Natural killer cell (primary cell): Measurements from ENCODE around the gene PDK1. TPM values are rescaled to one million over a fixed set of nuclear protein-coding genes. Genes with fewer than 3 reads are reported as not detected.

Experiments used
- ATAC-seq, 3 donors: fragments of 150-1000 bp in 2 of 3; fragments of 200-7000 bp in 1 of 3; cut with Tn5 transposase; 1 replicate in 1 of 3; 2 replicates in 2 of 3; pipeline ENCODE4 v1.10.0; 2021; ENCODE audit warnings: mild to moderate bottlenecking in 2 of 3, moderate library complexity in 2 of 3
- DNase-seq, 2 donors: peaks; one replicate each; pipeline versions ENCODE4 v3.0.0 to v3.0.0-alpha.2; 2013 to 2021; ENCODE audit warnings: mixed read lengths in 1 of 2
- H3K27ac ChIP-seq: one replicate; pipeline ENCODE4 v1.5.1; 2013; ENCODE audit warnings: mild to moderate bottlenecking, low read length
- H3K27me3 ChIP-seq: one replicate; pipeline ENCODE4 v1.6.1; 2013; ENCODE audit warnings: low read length; ENCODE audit not compliant: control insufficient read depth, insufficient read depth
- H3K36me3 ChIP-seq: one replicate; pipeline ENCODE4 v1.6.1; 2013; ENCODE audit warnings: low read length; ENCODE audit not compliant: control insufficient read depth, insufficient read depth
- H3K4me1 ChIP-seq: one replicate; pipeline ENCODE4 v1.6.1; 2013; ENCODE audit warnings: low read length; ENCODE audit not compliant: control insufficient read depth, insufficient read depth
- H3K4me3 ChIP-seq: one replicate; pipeline ENCODE4 v1.5.1; 2013; ENCODE audit warnings: low read length
- H3K9me3 ChIP-seq: one replicate; pipeline ENCODE4 v1.6.1; 2013; ENCODE audit warnings: low read length; ENCODE audit not compliant: control insufficient read depth, insufficient read depth
- H3K27ac Mint-ChIP-seq, 2 donors: one replicate each; pipeline ENCODE4 v1.8.0; 2022; ENCODE audit warnings: mild to moderate bottlenecking in 2 of 2, mixed read lengths in 2 of 2, moderate library complexity in 1 of 2
- H3K27me3 Mint-ChIP-seq, 2 donors: one replicate each; pipeline ENCODE4 v1.8.0; 2022; ENCODE audit warnings: low read depth in 2 of 2, mixed read lengths in 2 of 2
- H3K36me3 Mint-ChIP-seq: one replicate; pipeline ENCODE4 v1.8.0; 2022; ENCODE audit warnings: mixed read lengths
- H3K4me1 Mint-ChIP-seq, 2 donors: one replicate each; pipeline ENCODE4 v1.8.0; 2022; ENCODE audit warnings: mixed read lengths in 2 of 2
- H3K4me3 Mint-ChIP-seq: one replicate; pipeline ENCODE4 v1.8.0; 2022; ENCODE audit warnings: mild to moderate bottlenecking, moderate library complexity, mixed read lengths
- H3K9me3 Mint-ChIP-seq, 2 donors: one replicate each; pipeline ENCODE4 v1.8.0; 2022; ENCODE audit warnings: mixed read lengths in 2 of 2
- WGBS: methylation state at CpG from one replicate; pipeline ENCODE4 v1.1.7; 2013; ENCODE audit warnings: missing lambda C conversion rate; ENCODE audit not compliant: insufficient coverage; 5-methylcytosine and 5-hydroxymethylcytosine counted together
- intact Hi-C: fragments of 100-400 bp; cut with micrococcal nuclease; formaldehyde crosslinking; loops from one replicate; pipeline ENCODE4 v1.14.2; 2022
- total RNA-seq, 4 donors: library from RNA; stranded (reverse); fragments of 120-200 nt in 1 of 4; gene quantifications; one replicate each; pipeline versions ENCODE4 v1.2.3 to v1.2.4, GENCODE V29; 2013 to 2022
- TF ChIP-seq, protein P1 (sequence below): fragments of 200-600 bp; IDR thresholded peaks from one replicate; pipeline ENCODE4 v1.8.0; 2022; ENCODE audit warnings: antibody characterized with exemption

Gene PDK1
- total RNA-seq, 3 donors from 2014 or later (not counting 1 experiment from before 2014, with no cell fraction given): 17.3 to 29.1 (median 22.6) TPM

DNA sequence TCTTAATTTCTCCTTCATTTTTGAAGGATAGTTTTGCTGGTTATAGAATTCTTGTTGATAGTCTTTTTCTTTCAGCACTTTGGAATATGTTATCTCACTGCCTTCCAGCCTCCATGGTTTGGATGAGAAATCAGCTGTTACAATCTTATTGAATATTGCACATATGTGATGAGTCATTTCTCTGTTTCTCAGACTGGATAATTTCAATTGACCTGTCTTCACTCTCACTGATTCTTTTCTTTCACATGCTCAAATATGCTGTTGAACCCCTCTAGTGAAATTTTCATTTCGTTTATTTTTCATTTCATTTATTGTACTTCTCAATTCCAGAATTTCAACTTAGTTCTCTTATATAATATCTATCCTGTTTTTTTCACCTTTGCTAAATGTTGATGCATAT is 22.2 kb downstream of the PDK1 start:
- Mint-ChIP-seq H3K27ac (no peak overlapping the region), H3K4me3 (peak overlapping the region; percentile 22), H3K36me3 (peaks cover 70% of the 10 kb centered on the region), H3K4me1 (peaks cover 6 to 11% of the 10 kb centered on the region in 2 donors), H3K9me3 (peaks cover 3 to 21% of the 10 kb centered on the region in 2 donors), H3K27me3 (no peaks in the 10 kb centered on the region)
- ATAC-seq: no peak
- peaks cover 25% of the 10 kb centered on the region for H3K36me3 ChIP-seq
- intact Hi-C loops: no loop called here
- no peaks in the 10 kb centered on the region for H3K4me1 ChIP-seq
- no peak for DNase-seq
- H3K4me3 ChIP-seq: no peak overlapping the region
- WGBS: 100% methylated on average over 1 of the region's 1 CpG
- no peaks in the 10 kb centered on the region for H3K27me3 ChIP-seq
- H3K9me3 ChIP-seq: peaks cover 9% of the 10 kb centered on the region
- H3K27ac ChIP-seq: no peak overlapping the region
- TF ChIP-seq, protein P1, sequence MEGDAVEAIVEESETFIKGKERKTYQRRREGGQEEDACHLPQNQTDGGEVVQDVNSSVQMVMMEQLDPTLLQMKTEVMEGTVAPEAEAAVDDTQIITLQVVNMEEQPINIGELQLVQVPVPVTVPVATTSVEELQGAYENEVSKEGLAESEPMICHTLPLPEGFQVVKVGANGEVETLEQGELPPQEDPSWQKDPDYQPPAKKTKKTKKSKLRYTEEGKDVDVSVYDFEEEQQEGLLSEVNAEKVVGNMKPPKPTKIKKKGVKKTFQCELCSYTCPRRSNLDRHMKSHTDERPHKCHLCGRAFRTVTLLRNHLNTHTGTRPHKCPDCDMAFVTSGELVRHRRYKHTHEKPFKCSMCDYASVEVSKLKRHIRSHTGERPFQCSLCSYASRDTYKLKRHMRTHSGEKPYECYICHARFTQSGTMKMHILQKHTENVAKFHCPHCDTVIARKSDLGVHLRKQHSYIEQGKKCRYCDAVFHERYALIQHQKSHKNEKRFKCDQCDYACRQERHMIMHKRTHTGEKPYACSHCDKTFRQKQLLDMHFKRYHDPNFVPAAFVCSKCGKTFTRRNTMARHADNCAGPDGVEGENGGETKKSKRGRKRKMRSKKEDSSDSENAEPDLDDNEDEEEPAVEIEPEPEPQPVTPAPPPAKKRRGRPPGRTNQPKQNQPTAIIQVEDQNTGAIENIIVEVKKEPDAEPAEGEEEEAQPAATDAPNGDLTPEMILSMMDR: no peak

DNA sequence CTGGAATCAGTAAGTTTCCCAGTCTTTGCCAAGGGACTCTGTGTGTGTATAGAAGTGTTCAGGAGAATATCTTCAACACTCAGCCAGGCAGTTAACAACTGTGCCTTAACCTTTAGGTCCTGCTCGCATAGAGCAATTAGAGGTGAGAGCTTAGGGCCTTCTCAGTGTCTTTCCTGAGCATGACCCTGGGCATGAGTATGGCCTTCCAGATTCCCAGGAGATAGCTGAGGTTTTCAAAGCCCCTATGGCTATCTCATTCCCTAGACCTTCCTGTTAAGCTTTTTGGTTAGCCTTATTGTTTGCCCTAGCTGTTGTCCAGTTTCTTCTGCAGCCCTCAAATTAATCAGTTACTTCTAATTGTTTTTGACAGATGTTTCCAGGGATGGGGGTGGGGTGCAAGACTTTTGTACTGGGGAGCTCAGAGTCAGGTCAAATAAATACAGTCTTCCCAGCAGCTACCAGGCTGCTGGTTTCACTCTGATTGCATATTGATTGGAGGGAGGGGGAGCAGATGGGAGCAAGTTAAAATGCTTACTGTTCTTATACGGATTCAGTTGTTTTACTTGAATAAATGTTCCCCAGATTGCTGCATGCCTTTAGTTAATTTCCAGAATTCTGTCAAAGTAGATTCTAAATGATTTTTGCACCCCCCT is 23.1 kb downstream of the PDK1 start:
- Histone ChIP-seq H3K36me3 (peaks cover 22% of the 10 kb centered on the region), H3K4me3 (no peak overlapping the region), H3K27ac (no peak overlapping the region), H3K9me3 (peaks cover 9% of the 10 kb centered on the region), H3K4me1 (no peaks in the 10 kb centered on the region), H3K27me3 (no peaks in the 10 kb centered on the region)
- Mint-ChIP-seq H3K27me3 (no peaks in the 10 kb centered on the region), H3K9me3 (peaks cover 3 to 19% of the 10 kb centered on the region in 2 donors), H3K4me1 (peaks cover 3 to 11% of the 10 kb centered on the region in 2 donors), H3K4me3 (no peak overlapping the region), H3K27ac (no peak overlapping the region), H3K36me3 (peaks cover 68% of the 10 kb centered on the region)
- no peak for ATAC-seq
- DNase-seq: no peak
- 100% methylated on average over 2 of the region's 2 CpGs for whole genome bisulfite sequencing
- TF ChIP-seq, protein P1: no peak
- intact Hi-C loops: no loop called here

DNA sequence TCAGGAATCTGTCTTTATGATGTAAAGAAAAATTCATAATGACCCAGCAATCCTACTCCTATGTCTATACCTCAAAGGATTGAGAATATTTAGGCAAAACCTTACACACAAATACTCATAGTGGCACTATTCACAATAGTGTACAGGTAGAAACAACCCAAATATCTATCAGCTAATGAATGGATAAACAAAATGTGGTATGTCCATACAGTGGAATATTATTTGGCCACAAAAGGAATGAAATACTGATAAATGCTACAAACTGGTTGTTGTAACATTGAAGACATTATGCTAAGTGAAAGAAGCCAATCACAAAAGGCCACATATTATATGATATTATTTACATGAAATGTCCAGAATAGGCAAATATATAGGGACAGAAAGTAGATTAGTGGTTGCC is 24.7 kb downstream of the PDK1 start:
- H3K27me3 Mint-ChIP-seq: no peaks in the 10 kb centered on the region
- peaks cover 3 to 12% of the 10 kb centered on the region in 2 donors for H3K9me3 Mint-ChIP-seq
- Histone ChIP-seq H3K4me3 (no peak overlapping the region), H3K36me3 (peaks cover 17% of the 10 kb centered on the region), H3K27ac (no peak overlapping the region), H3K4me1 (no peaks in the 10 kb centered on the region), H3K9me3 (peaks cover 6% of the 10 kb centered on the region), H3K27me3 (no peaks in the 10 kb centered on the region)
- no peak overlapping the region for H3K27ac Mint-ChIP-seq
- ATAC-seq: no peak
- H3K36me3 Mint-ChIP-seq: peaks cover 53% of the 10 kb centered on the region
- no peak for DNase-seq
- H3K4me1 Mint-ChIP-seq: peaks cover 0 to 11% of the 10 kb centered on the region in 2 donors
- H3K4me3 Mint-ChIP-seq: no peak overlapping the region
- TF ChIP-seq, protein P1: no peak
- intact Hi-C loops: no loop called here

GRCh38 chr2:172582656-172583055 is 26.8 kb downstream of the PDK1 start:
- peaks cover 3 to 8% of the 10 kb centered on the region in 2 donors for H3K9me3 Mint-ChIP-seq
- intact Hi-C loops: no loop called here
- peaks cover 40% of the 10 kb centered on the region for H3K36me3 Mint-ChIP-seq
- peaks cover 7 to 9% of the 10 kb centered on the region in 2 donors for H3K27me3 Mint-ChIP-seq
- ATAC-seq (no peak), DNase-seq (no peak)
- H3K27ac Mint-ChIP-seq: no peak overlapping the region
- 100% methylated on average over 1 of the region's 1 CpG for WGBS
- Histone ChIP-seq H3K4me1 (peaks cover 11% of the 10 kb centered on the region), H3K27ac (no peak overlapping the region), H3K36me3 (peaks cover 15% of the 10 kb centered on the region), H3K9me3 (no peaks in the 10 kb centered on the region), H3K27me3 (no peaks in the 10 kb centered on the region), H3K4me3 (no peak overlapping the region)
- no peak overlapping the region for H3K4me3 Mint-ChIP-seq
- peaks cover 17 to 28% of the 10 kb centered on the region in 2 donors for H3K4me1 Mint-ChIP-seq
- TF ChIP-seq, protein P1: no peak
